Panc1 (cell line): Measurements from ENCODE around the gene ZNF407. TPM values are rescaled to one million over a fixed set of nuclear protein-coding genes. Genes with fewer than 3 reads are reported as not detected.

Source experiments
- ATAC-seq: fragments of 200-7000 bp; cut with Tn5 transposase; 2 replicates; pipeline ENCODE4 v1.9.1; 2020; ENCODE audit warnings: mild to moderate bottlenecking, moderate library complexity
- BruUV-seq: library from RNA; stranded (reverse); fragments of 400-500 nt; replicated peaks from 2 replicates; lab custom pipeline; 2021; lab: Mats Ljungman, UMichigan
- CTCF ChIA-PET: fragments of 300-600 bp; sonication (Branson Sonifier 250); formaldehyde crosslinking; loops from one replicate; lab custom pipeline; 2022; ENCODE audit warnings: antibody characterized with exemption; lab: Charles Lee
- POLR2A ChIA-PET: fragments of 300-600 bp; sonication (Branson Sonifier 250); formaldehyde crosslinking; loops from one replicate; lab custom pipeline; 2022; ENCODE audit warnings: antibody characterized with exemption; lab: Charles Lee
- DNase-seq: peaks from one replicate; pipeline ENCODE4 v3.0.0-alpha.2; 2010; ENCODE audit warnings: low read depth, low spot score
- H3K27ac ChIP-seq: 2 replicates; pipeline ENCODE4 v1.5.1; 2011; ENCODE audit warnings: mild to moderate bottlenecking, low read length, inconsistent platforms
- H3K27me3 ChIP-seq: fragments of 200-500 bp; sonication (Bioruptor generic); 2 replicates; pipeline ENCODE4 v1.6.0; 2014; ENCODE audit warnings: low read length, inconsistent platforms; ENCODE audit not compliant: control insufficient read depth, insufficient read depth
- H3K36me3 ChIP-seq: fragments of 200-500 bp; sonication (Bioruptor generic); 2 replicates; pipeline ENCODE4 v1.5.1; 2014; ENCODE audit warnings: inconsistent platforms, mild to moderate bottlenecking, low read length, moderate library complexity; ENCODE audit not compliant: control insufficient read depth, insufficient read depth
- H3K4me1 ChIP-seq: 2 replicates; pipeline ENCODE4 v1.5.1; 2011; ENCODE audit warnings: inconsistent platforms, mild to moderate bottlenecking, low read length, moderate library complexity; ENCODE audit not compliant: control insufficient read depth, insufficient read depth
- H3K4me3 ChIP-seq, 2 experiments: 2 replicates each; pipeline ENCODE4 v1.5.1; 2011 to 2012; ENCODE audit warnings: low read depth in 2 of 2, low read length in 2 of 2, mild to moderate bottlenecking in 2 of 2, inconsistent platforms in 1 of 2, moderate library complexity in 1 of 2
- H3K9me3 ChIP-seq: fragments of 200-500 bp; sonication (Bioruptor generic); 2 replicates; pipeline ENCODE4 v1.5.1; 2014; ENCODE audit warnings: low read depth, mild to moderate bottlenecking, inconsistent platforms, low read length, moderate library complexity; ENCODE audit not compliant: control insufficient read depth, insufficient read depth
- POLR2AphosphoS5 ChIP-seq: IDR thresholded peaks from 2 replicates; pipeline ENCODE4 v1.6.1; 2012; ENCODE audit warnings: mild to moderate bottlenecking, low read depth, low read length, moderate library complexity
- SIN3A ChIP-seq: IDR thresholded peaks from 2 replicates; pipeline ENCODE4 v1.6.1; 2012; ENCODE audit warnings: low read depth, mild to moderate bottlenecking, low read length, moderate library complexity, borderline replicate concordance; ENCODE audit not compliant: insufficient read depth
- TCF7L2 ChIP-seq: IDR thresholded peaks from 2 replicates; pipeline ENCODE4 v1.6.1; 2011; ENCODE audit warnings: mild to moderate bottlenecking, low read depth, low read length, inconsistent platforms
- in situ Hi-C: cut with HindIII; loops from 2 replicates; pipeline ENCODE4 v1.10.0; 2016; ENCODE audit warnings: low sequenced_read_pairs, low pct_unique_long_range_greater_than_20kb
- intact Hi-C: fragments of 100-400 bp; cut with micrococcal nuclease; formaldehyde crosslinking; loops from one replicate; pipeline ENCODE4 v1.10.0; 2022; ENCODE audit not compliant: unreplicated experiment
- total RNA-seq: library from RNA; stranded (reverse); gene quantifications from one replicate; pipeline ENCODE4 v1.2.1, GENCODE V29; 2021; ENCODE audit not compliant: unreplicated experiment
- TF ChIP-seq, protein P1 (sequence below): fragments of 450-650 bp; IDR thresholded peaks from 2 replicates; pipeline ENCODE4 v1.5.1; 2017; ENCODE audit warnings: mild to moderate bottlenecking
- TF ChIP-seq, protein P2 (sequence below), 2 experiments: IDR thresholded peaks; 2 replicates each; pipeline ENCODE4 v1.6.1; 2011 to 2012; ENCODE audit warnings: low read depth in 2 of 2, control low read depth in 1 of 2, low read length in 1 of 2, mild to moderate bottlenecking in 1 of 2, moderate library complexity in 1 of 2; ENCODE audit not compliant: insufficient read depth in 1 of 2

Gene ZNF407
- total RNA-seq, 1 experiment from 2014 or later, result 16.8 TPM

DNA sequence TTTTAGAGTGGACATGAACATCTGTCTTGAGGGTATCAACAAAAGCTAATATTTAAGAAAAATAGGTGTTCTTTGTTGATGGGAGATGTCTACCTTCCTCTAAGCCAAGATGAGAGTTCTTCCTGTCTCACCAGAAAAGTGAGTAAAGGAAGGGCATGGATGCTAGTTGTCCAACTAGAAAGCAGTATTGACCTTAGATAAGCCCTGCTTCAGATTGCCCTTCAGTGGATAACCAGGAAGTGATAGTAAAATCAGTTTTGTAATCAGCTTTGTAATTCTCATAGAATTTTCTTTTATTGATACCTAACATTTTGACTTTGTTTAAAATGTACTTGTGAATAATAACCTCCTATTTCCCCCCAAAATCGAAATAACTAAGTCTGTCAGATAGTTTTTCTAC lies 134.7 kb downstream of the ZNF407 start:
- H3K4me1 ChIP-seq, result no peaks in the 10 kb centered on the region
- in situ Hi-C loops, result loop anchor here (5.0 kb wide), 1 partner anchor 105 kb away; no protein-coding TSS in a partner anchor
- H3K36me3 ChIP-seq, result no peaks in the 10 kb centered on the region
- no peak for ATAC-seq
- H3K9me3 ChIP-seq, result no peaks in the 10 kb centered on the region
- CTCF ChIA-PET, result no interaction called here
- no TSS peak for BruUV-seq
- no peak for TF ChIP-seq SIN3A
- POLR2A ChIA-PET, result no interaction called here
- intact Hi-C loops, result no loop called here
- H3K27ac ChIP-seq, result no peak overlapping the region
- DNase-seq, result no peak
- H3K27me3 ChIP-seq, result no peaks in the 10 kb centered on the region
- no peak overlapping the region for H3K4me3 ChIP-seq

DNA sequence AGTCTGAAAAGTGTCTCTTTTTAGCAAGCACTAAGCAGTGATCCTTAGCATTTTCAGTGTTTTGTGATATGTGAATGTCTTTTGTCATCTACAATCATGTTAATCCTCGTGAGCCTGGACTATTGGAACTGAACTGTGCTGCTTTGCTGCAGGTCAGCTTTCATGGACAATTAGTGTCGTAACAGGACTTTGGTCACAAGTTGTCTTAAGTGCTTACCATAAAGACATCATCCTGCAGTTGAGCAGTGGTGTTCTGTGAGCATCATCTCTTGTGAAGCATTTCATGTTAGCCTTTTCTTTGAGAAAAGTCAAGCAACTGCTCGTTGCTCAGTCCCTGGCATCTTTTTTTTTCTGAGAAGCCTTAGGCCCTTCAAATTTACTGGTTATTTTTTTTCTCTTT lies 135.9 kb downstream of the ZNF407 start:
- ChIA-PET CTCF (no interaction called here), POLR2A (no interaction called here)
- Histone ChIP-seq H3K27ac (no peak overlapping the region), H3K9me3 (no peaks in the 10 kb centered on the region), H3K4me1 (no peaks in the 10 kb centered on the region), H3K27me3 (no peaks in the 10 kb centered on the region), H3K36me3 (no peaks in the 10 kb centered on the region), H3K4me3 (no peak overlapping the region)
- no peak for DNase-seq
- in situ Hi-C loops, result loop anchor here (5.0 kb wide), 1 partner anchor 104 kb away; no protein-coding TSS in a partner anchor
- no TSS peak for BruUV-seq
- TF ChIP-seq, protein P1, sequence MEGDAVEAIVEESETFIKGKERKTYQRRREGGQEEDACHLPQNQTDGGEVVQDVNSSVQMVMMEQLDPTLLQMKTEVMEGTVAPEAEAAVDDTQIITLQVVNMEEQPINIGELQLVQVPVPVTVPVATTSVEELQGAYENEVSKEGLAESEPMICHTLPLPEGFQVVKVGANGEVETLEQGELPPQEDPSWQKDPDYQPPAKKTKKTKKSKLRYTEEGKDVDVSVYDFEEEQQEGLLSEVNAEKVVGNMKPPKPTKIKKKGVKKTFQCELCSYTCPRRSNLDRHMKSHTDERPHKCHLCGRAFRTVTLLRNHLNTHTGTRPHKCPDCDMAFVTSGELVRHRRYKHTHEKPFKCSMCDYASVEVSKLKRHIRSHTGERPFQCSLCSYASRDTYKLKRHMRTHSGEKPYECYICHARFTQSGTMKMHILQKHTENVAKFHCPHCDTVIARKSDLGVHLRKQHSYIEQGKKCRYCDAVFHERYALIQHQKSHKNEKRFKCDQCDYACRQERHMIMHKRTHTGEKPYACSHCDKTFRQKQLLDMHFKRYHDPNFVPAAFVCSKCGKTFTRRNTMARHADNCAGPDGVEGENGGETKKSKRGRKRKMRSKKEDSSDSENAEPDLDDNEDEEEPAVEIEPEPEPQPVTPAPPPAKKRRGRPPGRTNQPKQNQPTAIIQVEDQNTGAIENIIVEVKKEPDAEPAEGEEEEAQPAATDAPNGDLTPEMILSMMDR, result no peak
- TF ChIP-seq, protein P2, sequence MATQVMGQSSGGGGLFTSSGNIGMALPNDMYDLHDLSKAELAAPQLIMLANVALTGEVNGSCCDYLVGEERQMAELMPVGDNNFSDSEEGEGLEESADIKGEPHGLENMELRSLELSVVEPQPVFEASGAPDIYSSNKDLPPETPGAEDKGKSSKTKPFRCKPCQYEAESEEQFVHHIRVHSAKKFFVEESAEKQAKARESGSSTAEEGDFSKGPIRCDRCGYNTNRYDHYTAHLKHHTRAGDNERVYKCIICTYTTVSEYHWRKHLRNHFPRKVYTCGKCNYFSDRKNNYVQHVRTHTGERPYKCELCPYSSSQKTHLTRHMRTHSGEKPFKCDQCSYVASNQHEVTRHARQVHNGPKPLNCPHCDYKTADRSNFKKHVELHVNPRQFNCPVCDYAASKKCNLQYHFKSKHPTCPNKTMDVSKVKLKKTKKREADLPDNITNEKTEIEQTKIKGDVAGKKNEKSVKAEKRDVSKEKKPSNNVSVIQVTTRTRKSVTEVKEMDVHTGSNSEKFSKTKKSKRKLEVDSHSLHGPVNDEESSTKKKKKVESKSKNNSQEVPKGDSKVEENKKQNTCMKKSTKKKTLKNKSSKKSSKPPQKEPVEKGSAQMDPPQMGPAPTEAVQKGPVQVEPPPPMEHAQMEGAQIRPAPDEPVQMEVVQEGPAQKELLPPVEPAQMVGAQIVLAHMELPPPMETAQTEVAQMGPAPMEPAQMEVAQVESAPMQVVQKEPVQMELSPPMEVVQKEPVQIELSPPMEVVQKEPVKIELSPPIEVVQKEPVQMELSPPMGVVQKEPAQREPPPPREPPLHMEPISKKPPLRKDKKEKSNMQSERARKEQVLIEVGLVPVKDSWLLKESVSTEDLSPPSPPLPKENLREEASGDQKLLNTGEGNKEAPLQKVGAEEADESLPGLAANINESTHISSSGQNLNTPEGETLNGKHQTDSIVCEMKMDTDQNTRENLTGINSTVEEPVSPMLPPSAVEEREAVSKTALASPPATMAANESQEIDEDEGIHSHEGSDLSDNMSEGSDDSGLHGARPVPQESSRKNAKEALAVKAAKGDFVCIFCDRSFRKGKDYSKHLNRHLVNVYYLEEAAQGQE (IDR thresholded peaks at IDR 0.05; ENCODE audit: insufficient read depth in 1 of 2, low read depth in 2 of 2, low read length in 1 of 2), result no peak
- TF ChIP-seq POLR2AphosphoS5, result no peak
- no peak for TF ChIP-seq TCF7L2
- no peak for TF ChIP-seq SIN3A
- intact Hi-C loops, result no loop called here
- ATAC-seq, result no peak

DNA sequence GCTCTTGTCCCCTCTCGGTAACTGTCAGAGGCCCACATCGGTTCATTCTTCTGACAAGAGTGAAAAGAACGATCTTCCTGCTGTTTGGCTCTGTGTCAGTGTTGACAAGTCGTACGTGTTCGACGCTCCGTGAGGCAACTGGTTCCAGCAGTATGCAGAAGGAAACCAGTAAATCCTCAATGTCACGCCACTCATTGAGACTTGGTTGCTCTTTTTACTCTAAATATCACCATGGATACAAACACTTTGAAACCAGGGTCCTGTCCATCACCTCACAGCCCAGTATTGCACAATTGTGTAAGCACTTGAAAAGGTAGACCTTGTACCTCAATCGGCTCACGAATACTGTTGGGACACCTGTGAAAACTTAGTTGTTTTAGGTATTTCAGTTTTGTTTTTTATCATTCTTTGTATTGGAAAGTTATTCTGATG lies 136.4 kb downstream of the ZNF407 start:
- in situ Hi-C loops, result loop anchor here (5.0 kb wide), 1 partner anchor 103 kb away; no protein-coding TSS in a partner anchor
- CTCF ChIA-PET, result no interaction called here
- ATAC-seq (no peak), DNase-seq (no peak)
- intact Hi-C loops, result no loop called here
- H3K27me3 ChIP-seq, result no peaks in the 10 kb centered on the region
- TF ChIP-seq POLR2AphosphoS5 (no peak), TCF7L2 (no peak), SIN3A (no peak)
- TF ChIP-seq, protein P2 (IDR thresholded peaks at IDR 0.05; ENCODE audit: insufficient read depth in 1 of 2, low read depth in 2 of 2, low read length in 1 of 2), result no peak
- TF ChIP-seq, protein P1, result no peak
- POLR2A ChIA-PET, result no interaction called here
- H3K4me3 ChIP-seq, result no peak overlapping the region
- H3K27ac ChIP-seq, result no peak overlapping the region
- H3K36me3 ChIP-seq, result no peaks in the 10 kb centered on the region
- no peaks in the 10 kb centered on the region for H3K4me1 ChIP-seq
- no TSS peak for BruUV-seq
- H3K9me3 ChIP-seq, result no peaks in the 10 kb centered on the region
